Measurements from ENCODE around the gene STK17A.

Gene STK17A

GRCh38 chr7:43538404-43538771 lies 44.5 kb upstream of the STK17A start (continued):
- no peak for TF ChIP-seq POU6F1 (CRISPR knock-in tag; IDR thresholded peaks at IDR 0.05; ENCODE audit: borderline replicate concordance, low read depth)
- no peak for TF ChIP-seq GLIS3 (CRISPR knock-in tag; IDR thresholded peaks at IDR 0.05)
- TF ChIP-seq PPARA (CRISPR knock-in tag; IDR thresholded peaks at IDR 0.05; ENCODE audit: borderline replicate concordance): no peak
- TF ChIP-seq RARB (CRISPR knock-in tag; IDR thresholded peaks at IDR 0.05): no peak
- TF ChIP-seq ZNF8 (CRISPR knock-in tag; IDR thresholded peaks at IDR 0.05): no peak
- no peak for TF ChIP-seq ZC3H10 (CRISPR knock-in tag; IDR thresholded peaks at IDR 0.05)
- TF ChIP-seq ESRRG (CRISPR knock-in tag; IDR thresholded peaks at IDR 0.05): no peak

GRCh38 chr7:43540471-43540870 lies 42.4 kb upstream of the STK17A start:
- TF ChIP-seq PATZ1 (CRISPR knock-in tag; IDR thresholded peaks at IDR 0.05; ENCODE audit: borderline replicate concordance) (no peak), SNAI2 (CRISPR knock-in tag; IDR thresholded peaks at IDR 0.05) (no peak), ZFP30 (CRISPR knock-in tag; IDR thresholded peaks at IDR 0.05) (no peak), ARNTL (CRISPR knock-in tag; IDR thresholded peaks at IDR 0.05; ENCODE audit: borderline replicate concordance, low read depth) (no peak), CSDC2 (CRISPR knock-in tag; IDR thresholded peaks at IDR 0.05) (no peak), ZNF8 (CRISPR knock-in tag; IDR thresholded peaks at IDR 0.05) (no peak), ESRRG (CRISPR knock-in tag; IDR thresholded peaks at IDR 0.05) (no peak), ZNF70 (CRISPR knock-in tag; IDR thresholded peaks at IDR 0.05) (no peak), PPARA (CRISPR knock-in tag; IDR thresholded peaks at IDR 0.05; ENCODE audit: borderline replicate concordance) (no peak), ZFP3 (CRISPR knock-in tag; IDR thresholded peaks at IDR 0.05) (no peak), OSR1 (CRISPR knock-in tag; IDR thresholded peaks at IDR 0.05) (no peak), TCF4 (CRISPR knock-in tag; IDR thresholded peaks at IDR 0.05; ENCODE audit: borderline replicate concordance) (no peak), RARB (CRISPR knock-in tag; IDR thresholded peaks at IDR 0.05) (no peak)
- TF ChIP-seq, protein P1, sequence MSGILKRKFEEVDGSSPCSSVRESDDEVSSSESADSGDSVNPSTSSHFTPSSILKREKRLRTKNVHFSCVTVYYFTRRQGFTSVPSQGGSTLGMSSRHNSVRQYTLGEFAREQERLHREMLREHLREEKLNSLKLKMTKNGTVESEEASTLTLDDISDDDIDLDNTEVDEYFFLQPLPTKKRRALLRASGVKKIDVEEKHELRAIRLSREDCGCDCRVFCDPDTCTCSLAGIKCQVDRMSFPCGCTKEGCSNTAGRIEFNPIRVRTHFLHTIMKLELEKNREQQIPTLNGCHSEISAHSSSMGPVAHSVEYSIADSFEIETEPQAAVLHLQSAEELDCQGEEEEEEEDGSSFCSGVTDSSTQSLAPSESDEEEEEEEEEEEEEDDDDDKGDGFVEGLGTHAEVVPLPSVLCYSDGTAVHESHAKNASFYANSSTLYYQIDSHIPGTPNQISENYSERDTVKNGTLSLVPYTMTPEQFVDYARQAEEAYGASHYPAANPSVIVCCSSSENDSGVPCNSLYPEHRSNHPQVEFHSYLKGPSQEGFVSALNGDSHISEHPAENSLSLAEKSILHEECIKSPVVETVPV (CRISPR knock-in tag; IDR thresholded peaks at IDR 0.05): no peak
- TF ChIP-seq, protein P2, sequence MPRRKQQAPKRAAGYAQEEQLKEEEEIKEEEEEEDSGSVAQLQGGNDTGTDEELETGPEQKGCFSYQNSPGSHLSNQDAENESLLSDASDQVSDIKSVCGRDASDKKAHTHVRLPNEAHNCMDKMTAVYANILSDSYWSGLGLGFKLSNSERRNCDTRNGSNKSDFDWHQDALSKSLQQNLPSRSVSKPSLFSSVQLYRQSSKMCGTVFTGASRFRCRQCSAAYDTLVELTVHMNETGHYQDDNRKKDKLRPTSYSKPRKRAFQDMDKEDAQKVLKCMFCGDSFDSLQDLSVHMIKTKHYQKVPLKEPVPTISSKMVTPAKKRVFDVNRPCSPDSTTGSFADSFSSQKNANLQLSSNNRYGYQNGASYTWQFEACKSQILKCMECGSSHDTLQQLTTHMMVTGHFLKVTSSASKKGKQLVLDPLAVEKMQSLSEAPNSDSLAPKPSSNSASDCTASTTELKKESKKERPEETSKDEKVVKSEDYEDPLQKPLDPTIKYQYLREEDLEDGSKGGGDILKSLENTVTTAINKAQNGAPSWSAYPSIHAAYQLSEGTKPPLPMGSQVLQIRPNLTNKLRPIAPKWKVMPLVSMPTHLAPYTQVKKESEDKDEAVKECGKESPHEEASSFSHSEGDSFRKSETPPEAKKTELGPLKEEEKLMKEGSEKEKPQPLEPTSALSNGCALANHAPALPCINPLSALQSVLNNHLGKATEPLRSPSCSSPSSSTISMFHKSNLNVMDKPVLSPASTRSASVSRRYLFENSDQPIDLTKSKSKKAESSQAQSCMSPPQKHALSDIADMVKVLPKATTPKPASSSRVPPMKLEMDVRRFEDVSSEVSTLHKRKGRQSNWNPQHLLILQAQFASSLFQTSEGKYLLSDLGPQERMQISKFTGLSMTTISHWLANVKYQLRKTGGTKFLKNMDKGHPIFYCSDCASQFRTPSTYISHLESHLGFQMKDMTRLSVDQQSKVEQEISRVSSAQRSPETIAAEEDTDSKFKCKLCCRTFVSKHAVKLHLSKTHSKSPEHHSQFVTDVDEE (CRISPR knock-in tag; IDR thresholded peaks at IDR 0.05): no peak
- no peak for ATAC-seq

DNA sequence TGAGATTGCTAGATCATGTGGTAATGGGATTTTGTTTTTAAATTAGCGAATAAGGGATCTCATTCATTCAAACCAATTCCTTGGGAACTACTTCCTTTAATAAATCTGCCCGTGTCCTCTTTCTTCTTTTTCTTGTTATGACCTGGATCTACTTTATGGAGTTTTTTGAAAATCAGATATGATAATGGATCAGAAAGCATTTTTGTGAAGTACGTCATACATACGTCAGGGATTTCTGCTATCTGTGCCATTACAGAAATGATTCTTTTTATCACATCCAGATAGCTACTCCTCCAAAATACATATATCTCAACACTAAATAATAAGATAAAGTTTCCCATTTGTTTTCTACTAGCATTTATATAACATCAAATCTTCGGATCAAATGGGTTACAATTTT lies 40.2 kb upstream of the STK17A start:
- ATAC-seq: no peak
- TF ChIP-seq, protein P1 (CRISPR knock-in tag; IDR thresholded peaks at IDR 0.05): no peak
- TF ChIP-seq ZNF8 (CRISPR knock-in tag; IDR thresholded peaks at IDR 0.05) (no peak), SNAI2 (CRISPR knock-in tag; IDR thresholded peaks at IDR 0.05) (no peak), ARNTL (CRISPR knock-in tag; IDR thresholded peaks at IDR 0.05; ENCODE audit: borderline replicate concordance, low read depth) (no peak), ISL1 (CRISPR knock-in tag; IDR thresholded peaks at IDR 0.05) (no peak), RARB (CRISPR knock-in tag; IDR thresholded peaks at IDR 0.05) (no peak), ZNF70 (CRISPR knock-in tag; IDR thresholded peaks at IDR 0.05) (no peak), CSDC2 (CRISPR knock-in tag; IDR thresholded peaks at IDR 0.05) (no peak), PPARA (CRISPR knock-in tag; IDR thresholded peaks at IDR 0.05; ENCODE audit: borderline replicate concordance) (no peak), ZFP3 (CRISPR knock-in tag; IDR thresholded peaks at IDR 0.05) (no peak)
- TF ChIP-seq, protein P2 (CRISPR knock-in tag; IDR thresholded peaks at IDR 0.05): no peak

Data from SK-N-SH treated with all-trans-retinoic acid at 6 μM for 48 hours (cell line).